ENCODE results near the gene SLC1A6.
"Not testable (repeated sequence)": the region's sequence is repeated elsewhere in the genome, so short reads cannot be mapped to it uniquely, and the experiment has no call there.

SLC1A6 gene

DNA sequence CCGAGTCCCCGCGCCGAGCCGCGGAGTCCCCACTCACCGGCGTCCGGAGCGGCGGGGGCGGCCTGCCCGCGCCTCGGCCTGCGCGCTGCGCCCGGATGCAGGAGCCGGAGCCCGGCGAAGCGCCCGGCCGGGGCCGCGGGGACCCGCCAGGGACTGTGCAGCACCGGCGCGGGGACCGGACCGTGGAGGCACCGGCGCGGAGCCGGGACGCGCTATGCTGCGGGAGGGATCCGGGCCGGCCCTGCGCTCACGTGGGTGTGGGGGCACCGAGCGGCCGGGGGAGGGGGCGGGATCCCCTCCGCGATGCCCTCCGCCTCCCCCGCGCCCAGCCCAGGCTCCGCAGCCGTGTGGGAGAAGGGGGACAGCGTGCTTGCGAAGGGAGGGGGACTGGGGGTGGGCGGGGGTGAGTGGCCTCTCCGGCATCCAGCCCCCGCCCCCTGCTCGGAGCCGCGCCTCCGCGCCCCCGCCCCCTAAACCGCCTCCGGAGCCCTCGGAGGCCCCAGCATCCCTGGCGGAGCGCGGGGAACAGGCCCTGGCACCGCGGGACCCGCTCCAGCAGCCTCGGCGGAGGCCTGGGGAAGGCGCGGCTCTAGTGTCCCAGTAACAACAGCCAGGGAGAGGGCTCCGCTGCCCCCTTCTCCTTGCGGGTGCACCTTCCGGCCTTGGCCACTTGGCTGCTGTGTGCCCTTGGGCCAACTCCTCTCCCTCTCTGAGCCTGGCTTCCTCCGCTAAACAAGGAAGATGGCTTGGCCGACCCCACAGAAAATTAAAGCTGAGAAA, at the start of gene SLC1A6:
SLC1A6 (minus strand) TSS at position 389 of the 780 bp plus-strand sequence. CDS start 6,954 bp downstream, outside the sequence.
- no peak for DNase-seq (ENCODE audit: low read depth in 3 of 3)

DNA sequence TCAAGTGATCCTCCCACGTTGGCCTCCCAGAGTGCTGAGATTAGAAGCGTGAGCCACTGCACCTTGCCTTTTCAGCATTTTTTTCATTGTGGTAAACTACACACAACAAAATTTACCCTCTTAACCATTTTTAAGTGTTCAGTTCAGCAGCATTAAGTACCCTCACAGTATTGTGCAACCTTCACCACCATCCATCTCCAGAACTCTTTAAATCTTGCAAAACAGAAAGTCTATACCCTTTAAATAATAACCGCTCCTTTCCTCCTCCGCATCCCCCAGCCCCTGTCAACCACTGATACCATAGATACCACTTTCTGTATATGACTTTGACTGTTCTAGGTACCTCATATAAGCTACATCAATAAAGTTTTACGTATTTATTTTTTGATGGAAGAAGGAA, 48.8 kb upstream of the SLC1A6 start:
- no peak for DNase-seq (ENCODE audit: low read depth in 3 of 3)

GRCh38 chr19:15025217-15025616, 45.6 kb upstream of the SLC1A6 start:
- DNase-seq (ENCODE audit: low read depth in 3 of 3), result no peak

DNA sequence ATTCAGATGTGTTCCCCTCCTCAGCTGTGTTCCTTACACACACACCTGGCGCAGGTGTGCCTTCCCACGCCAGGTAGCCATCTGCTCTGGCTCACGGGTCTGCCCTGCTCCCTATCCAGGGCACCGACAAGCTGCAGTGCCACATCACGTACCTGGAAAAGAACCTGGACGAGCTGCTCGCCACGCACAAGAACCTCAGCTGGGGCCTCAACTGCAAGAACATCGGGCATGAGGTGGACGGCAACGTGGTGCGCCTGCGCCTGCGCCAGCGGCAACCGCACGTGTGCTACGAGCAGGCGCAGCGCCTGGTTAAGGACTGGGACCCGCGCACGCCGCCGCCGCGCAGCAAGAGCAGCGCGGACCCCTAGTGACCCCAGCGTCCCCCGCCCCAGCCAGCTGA, 43.1 kb upstream of the SLC1A6 start:
- DNase-seq (ENCODE audit: low read depth in 3 of 3), result no peak

GRCh38 chr19:15021286-15022007, 41.8 kb upstream of the SLC1A6 start:
- DNase-seq (ENCODE audit: low read depth in 3 of 3), result no peak

DNA sequence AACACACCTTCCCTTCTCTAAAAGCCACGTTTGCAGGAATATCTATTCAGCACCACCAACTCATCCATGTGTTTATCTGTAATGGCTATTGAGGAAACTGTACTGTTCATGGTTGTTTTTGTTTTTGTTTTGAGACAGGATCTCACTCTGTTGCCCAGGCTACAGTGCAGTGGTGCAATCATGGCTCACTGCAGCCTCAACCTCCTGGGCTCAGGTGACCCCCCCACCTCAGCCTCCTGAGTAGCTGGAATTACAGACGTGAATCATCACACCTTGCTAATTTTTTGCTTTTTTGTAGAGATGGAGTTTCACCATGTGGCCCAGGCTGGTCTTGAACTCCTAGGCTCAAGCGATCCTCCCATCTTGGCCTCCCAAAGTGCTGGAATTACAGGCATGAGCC, 39.2 kb upstream of the SLC1A6 start:
- DNase-seq (ENCODE audit: low read depth in 3 of 3), result not testable (repeated sequence)

DNA sequence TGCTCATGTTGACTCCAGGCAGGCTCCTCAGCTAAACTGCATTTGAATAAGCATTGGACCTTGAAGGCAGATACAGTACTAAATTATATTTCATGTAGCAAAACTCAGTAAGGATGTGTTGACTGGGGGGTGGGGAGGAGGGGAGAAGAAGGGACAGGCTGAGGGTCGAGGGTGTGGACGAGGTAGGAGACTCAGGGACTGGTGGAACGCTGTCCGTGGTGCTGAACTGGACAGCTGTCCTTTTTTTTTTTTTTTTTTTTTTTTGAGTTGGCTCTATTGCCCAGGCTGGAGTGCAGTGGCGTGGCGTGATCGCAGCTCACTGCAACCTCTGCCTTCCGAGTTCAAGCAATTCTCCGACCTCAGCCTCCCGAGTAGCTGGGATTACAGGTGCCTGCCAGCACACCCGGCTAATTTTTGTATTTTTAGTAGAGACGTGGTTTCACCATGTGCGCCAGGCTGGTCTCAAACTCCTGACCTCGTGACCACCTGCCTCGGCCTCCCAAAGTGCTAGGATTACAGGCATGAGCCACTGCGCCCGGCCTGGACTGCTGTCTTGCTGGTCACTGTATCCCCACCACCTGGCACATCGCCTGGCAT, 36.4 kb upstream of the SLC1A6 start:
- no peak for DNase-seq (ENCODE audit: low read depth in 3 of 3)

GRCh38 chr19:15014579-15014978, 34.9 kb upstream of the SLC1A6 start:
- no peak for DNase-seq (ENCODE audit: low read depth in 3 of 3)

GRCh38 chr19:15010501-15011300, 31.0 kb upstream of the SLC1A6 start:
- DNase-seq (ENCODE audit: low read depth in 3 of 3), result no peak

GRCh38 chr19:15008308-15008707, 28.6 kb upstream of the SLC1A6 start:
- DNase-seq (ENCODE audit: low read depth in 3 of 3), result no peak

DNA sequence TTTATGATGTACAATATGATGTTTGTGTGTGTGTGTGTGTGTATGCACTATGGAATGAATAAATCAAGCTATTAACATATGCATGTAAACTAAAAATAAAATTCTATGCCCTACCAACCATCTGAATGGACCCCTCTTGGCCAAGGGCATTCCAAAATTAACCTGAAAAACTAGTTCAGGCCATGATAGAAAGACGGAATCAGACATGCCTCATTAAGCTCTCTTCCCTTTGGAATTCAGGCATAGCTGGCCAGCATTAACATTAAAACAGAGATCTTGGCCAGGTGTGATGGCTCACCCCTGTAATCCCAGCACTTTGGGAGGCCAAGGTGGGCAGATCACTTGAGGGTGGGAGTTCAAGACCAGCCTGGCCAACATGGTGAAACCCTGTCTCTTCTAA, 18.3 kb upstream of the SLC1A6 start:
- no peak for DNase-seq (ENCODE audit: low read depth in 3 of 3)

GRCh38 chr19:14992780-14993179, 13.1 kb upstream of the SLC1A6 start:
- no peak for DNase-seq (ENCODE audit: low read depth in 3 of 3)

GRCh38 chr19:14985133-14985532, 5.5 kb upstream of the SLC1A6 start:
- no peak for DNase-seq (ENCODE audit: low read depth in 3 of 3)

DNA sequence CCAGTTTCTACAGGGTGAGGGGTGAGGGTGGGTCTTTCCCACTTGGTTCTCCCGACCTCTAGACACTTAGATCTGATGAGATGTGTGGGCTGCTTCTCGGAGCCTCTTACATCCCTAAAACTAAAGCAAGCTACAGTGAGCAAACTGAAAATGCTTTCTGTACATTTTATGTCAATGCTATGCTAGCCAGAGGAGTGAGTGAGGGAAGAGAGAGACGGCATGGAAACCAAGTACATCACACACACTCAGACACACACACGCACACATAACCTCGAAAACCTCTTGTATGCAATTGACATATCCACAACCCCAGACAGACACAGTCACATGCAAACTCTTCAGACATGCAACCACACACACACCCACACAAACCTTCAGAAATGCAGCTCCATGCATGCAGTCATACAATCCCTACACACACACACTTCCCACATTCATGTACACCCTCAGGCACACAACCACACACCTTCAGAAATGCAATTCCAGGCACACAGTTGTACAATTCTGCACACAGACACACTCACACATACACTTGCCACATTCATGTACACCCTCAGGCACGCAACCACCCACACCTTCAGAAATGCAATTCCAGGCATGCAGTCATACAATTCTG, 1.4 kb downstream of the SLC1A6 start:
- DNase-seq (ENCODE audit: low read depth in 3 of 3), result no peak

GRCh38 chr19:14977128-14977527, 2.5 kb downstream of the SLC1A6 start:
- no peak for DNase-seq (ENCODE audit: low read depth in 3 of 3)

DNA sequence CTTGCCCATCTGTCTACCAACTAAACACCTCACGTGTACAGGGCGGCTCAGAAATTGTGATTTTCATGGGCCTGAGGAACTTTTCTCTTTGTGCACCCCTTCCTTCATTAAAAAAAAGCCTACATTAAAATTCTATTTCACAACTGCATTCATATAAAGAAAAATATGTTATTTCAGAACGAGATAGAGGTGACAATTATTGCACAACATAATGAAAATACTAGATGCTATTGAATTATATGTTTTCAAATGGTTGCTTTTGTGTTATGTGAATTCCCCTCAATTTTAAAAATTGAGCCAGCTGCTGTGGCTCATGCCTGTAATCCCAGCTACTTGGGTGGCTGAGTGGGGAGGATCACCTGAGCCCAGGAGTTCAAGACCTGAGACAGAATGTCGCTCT, 5.2 kb downstream of the SLC1A6 start:
- DNase-seq (ENCODE audit: low read depth in 3 of 3), result no peak

- DNase-seq (ENCODE audit: low read depth in 3 of 3), result no peak
Measured at GRCh38 chr19:14972676-14973075, 7.0 kb downstream of the SLC1A6 start.

GRCh38 chr19:14971474-14971873, 8.2 kb downstream of the SLC1A6 start:
- no peak for DNase-seq (ENCODE audit: low read depth in 3 of 3)

DNA sequence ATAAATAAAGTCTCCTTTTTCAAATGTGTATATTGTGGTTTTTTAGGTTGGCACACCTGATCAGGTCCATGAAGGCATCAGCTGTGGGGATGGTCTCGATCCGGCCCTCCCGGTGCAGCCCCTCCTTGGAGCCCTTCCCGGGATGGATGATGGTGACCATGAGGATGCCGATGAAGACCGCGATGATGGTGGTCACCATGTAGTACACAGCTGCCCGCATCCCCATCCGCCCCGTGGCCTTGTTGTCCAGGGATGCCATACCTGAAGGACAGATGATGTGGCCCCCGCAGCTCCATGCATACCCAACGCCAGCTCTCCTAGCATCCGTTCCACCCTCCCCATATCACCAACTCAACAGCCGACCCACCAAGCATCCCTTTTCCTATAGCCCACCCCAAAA, 11.4 kb downstream of the SLC1A6 start:
- no peak for DNase-seq (ENCODE audit: low read depth in 3 of 3)

DNA sequence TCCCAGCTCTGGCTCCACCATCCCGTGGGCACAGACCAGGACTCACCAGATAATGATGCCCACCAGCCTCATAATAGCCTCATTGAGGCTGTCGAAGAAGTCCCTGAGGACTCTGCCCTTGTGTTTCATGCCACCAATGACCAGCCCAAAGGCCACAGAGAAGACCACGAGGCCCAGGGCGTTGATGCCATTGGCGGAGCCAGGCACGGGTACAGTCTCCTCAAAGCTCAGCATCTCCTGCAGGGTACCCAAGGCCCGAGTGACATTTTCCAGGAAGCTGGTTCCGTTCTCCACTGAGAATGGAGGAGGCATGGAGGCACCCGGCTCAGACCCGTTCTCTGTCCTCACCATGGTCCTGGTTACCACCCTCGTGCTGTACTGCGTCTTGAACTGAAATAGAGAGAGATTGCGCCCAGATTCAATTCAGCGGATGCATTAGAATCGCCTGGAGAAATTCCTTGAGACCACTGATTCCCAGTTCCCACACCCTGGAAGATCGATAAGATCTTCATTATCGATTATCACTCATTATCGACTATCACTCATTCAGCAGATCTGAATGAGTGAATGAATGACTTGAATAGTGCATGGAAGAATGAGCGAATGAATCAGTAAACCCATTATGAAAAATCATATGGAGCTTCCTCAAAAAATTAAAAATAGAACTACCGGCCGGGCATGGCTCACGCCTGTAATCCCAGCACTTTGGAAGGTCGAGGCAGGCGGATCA, 17.5 kb downstream of the SLC1A6 start:
- DNase-seq (ENCODE audit: low read depth in 3 of 3), result no peak

GRCh38 chr19:14959263-14959662, 20.4 kb downstream of the SLC1A6 start:
- DNase-seq (ENCODE audit: low read depth in 3 of 3), result no peak
